Mammary epithelial cell (primary cell): Measurements from ENCODE around the gene RBMS3.

ENCODE experiments used
- EZH2 ChIP-seq: IDR thresholded peaks from 2 replicates; pipeline ENCODE4 v1.6.1; 2012; ENCODE audit warnings: low read length, inconsistent platforms, borderline replicate concordance
- TF ChIP-seq, protein P1 (sequence below), 2 donors: IDR thresholded peaks in 1 of 2; conservative IDR thresholded peaks in 1 of 2; 2 replicates each; pipeline ENCODE4 v1.5.1; 2011 to 2012; ENCODE audit warnings: inconsistent platforms in 2 of 2, low read length in 2 of 2, mild to moderate bottlenecking in 2 of 2, control low read depth in 1 of 2, low read depth in 1 of 2; ENCODE audit not compliant: insufficient read depth in 1 of 2; ENCODE audit errors: extremely low read depth in 1 of 2

GRCh38 chr3:29486917-29487316 is 206.0 kb downstream of the RBMS3 start:
- TF ChIP-seq, protein P1, sequence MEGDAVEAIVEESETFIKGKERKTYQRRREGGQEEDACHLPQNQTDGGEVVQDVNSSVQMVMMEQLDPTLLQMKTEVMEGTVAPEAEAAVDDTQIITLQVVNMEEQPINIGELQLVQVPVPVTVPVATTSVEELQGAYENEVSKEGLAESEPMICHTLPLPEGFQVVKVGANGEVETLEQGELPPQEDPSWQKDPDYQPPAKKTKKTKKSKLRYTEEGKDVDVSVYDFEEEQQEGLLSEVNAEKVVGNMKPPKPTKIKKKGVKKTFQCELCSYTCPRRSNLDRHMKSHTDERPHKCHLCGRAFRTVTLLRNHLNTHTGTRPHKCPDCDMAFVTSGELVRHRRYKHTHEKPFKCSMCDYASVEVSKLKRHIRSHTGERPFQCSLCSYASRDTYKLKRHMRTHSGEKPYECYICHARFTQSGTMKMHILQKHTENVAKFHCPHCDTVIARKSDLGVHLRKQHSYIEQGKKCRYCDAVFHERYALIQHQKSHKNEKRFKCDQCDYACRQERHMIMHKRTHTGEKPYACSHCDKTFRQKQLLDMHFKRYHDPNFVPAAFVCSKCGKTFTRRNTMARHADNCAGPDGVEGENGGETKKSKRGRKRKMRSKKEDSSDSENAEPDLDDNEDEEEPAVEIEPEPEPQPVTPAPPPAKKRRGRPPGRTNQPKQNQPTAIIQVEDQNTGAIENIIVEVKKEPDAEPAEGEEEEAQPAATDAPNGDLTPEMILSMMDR (conservative IDR thresholded peaks at IDR 0.05 in 1 of 2, IDR thresholded peaks at IDR 0.05 in 1 of 2; ENCODE audit: extremely low read depth in 1 of 2, insufficient read depth in 1 of 2, low read depth in 1 of 2, low read length in 2 of 2): no peak
- no peak for TF ChIP-seq EZH2
